ENCODE data around the gene FCF1. TPM values are rescaled to one million over a fixed set of nuclear protein-coding genes. Genes with fewer than 3 reads are reported as not detected.

FCF1 gene
- polyA plus RNA-seq, 1 of the 3 experiments (the other 2 are of a cell fraction), result 42.6 TPM

DNA sequence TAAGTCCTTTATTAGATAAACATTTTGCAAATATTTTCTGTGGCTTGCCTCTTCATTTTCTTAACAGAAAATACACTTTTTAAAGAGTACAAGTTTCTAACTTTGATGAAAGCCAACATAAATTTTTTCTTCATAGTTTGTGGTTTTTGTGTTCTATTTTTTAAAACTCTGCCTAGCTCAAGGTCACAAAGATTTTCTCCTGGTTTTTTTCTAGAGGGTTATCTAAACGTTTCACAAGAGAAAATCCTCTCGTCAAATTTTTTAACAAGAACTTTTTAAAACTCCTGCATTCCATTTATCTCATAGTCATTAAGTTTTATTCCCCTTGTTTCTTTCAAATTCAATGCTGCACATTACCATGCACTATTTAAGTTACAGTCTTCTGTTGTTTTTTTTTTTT lies 8.3 kb upstream of the FCF1 start:
- H3K4me1 ChIP-seq (ENCODE audit: control insufficient read depth in 1 of 2, insufficient read depth in 2 of 2, low read depth in 1 of 2, low read length in 1 of 2), result no peaks in the 10 kb centered on the region
- no peak overlapping the region for H2AFZ ChIP-seq (ENCODE audit: low read depth)
- ChIA-PET POLR2A (no interaction called here), CTCF (interaction anchor here (0.9 kb wide), 1 partner anchor 201 kb away, joined by 3 read pairs; no protein-coding TSS in a partner anchor)
- peaks cover 1 to 24% of the 10 kb centered on the region in 2 experiments for H3K36me3 ChIP-seq (replicated peaks in 1 of 2; ENCODE audit: control insufficient read depth in 1 of 2, insufficient read depth in 2 of 2, low read length in 1 of 2)
- DNase-seq, result no peak
- H3K79me2 ChIP-seq (ENCODE audit: insufficient read depth), result peaks cover 100% of the 10 kb centered on the region
- 79% methylated on average over 2 of the region's 2 CpGs for WGBS (ENCODE audit: low lambda C conversion rate)
- no peak overlapping the region for H3K9ac ChIP-seq
- H3K27ac ChIP-seq (ENCODE audit: low read depth in 2 of 2, low read length in 1 of 2), result no peak overlapping the region
- H3K9me2 ChIP-seq, result no peaks in the 10 kb centered on the region
- H4K20me1 ChIP-seq (ENCODE audit: insufficient read depth), result peaks cover 27% of the 10 kb centered on the region
- TF ChIP-seq POLR2AphosphoS5 (IDR thresholded peaks at IDR 0.05; ENCODE audit: low read depth, low read length), result no peak
- no peak for TF ChIP-seq FOXJ3 (CRISPR knock-in tag; IDR thresholded peaks at IDR 0.05)
- TF ChIP-seq, protein P1, sequence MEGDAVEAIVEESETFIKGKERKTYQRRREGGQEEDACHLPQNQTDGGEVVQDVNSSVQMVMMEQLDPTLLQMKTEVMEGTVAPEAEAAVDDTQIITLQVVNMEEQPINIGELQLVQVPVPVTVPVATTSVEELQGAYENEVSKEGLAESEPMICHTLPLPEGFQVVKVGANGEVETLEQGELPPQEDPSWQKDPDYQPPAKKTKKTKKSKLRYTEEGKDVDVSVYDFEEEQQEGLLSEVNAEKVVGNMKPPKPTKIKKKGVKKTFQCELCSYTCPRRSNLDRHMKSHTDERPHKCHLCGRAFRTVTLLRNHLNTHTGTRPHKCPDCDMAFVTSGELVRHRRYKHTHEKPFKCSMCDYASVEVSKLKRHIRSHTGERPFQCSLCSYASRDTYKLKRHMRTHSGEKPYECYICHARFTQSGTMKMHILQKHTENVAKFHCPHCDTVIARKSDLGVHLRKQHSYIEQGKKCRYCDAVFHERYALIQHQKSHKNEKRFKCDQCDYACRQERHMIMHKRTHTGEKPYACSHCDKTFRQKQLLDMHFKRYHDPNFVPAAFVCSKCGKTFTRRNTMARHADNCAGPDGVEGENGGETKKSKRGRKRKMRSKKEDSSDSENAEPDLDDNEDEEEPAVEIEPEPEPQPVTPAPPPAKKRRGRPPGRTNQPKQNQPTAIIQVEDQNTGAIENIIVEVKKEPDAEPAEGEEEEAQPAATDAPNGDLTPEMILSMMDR (IDR thresholded peaks at IDR 0.05), result no peak
- no peak for TF ChIP-seq TCF12 (IDR thresholded peaks at IDR 0.05)
- no peak for TF ChIP-seq SIN3A (IDR thresholded peaks at IDR 0.05; ENCODE audit: borderline replicate concordance, low read depth, low read length)
- no peak for TF ChIP-seq GABPA (IDR thresholded peaks at IDR 0.05; ENCODE audit: low read depth)
- no peak for TF ChIP-seq TAF1 (IDR thresholded peaks at IDR 0.05; ENCODE audit: borderline replicate concordance, low read depth, low read length)
- no peak for TF ChIP-seq JUND (IDR thresholded peaks at IDR 0.05)
- TF ChIP-seq RXRA (IDR thresholded peaks at IDR 0.05; ENCODE audit: borderline replicate concordance, low read depth), result no peak
- TF ChIP-seq GATA2 (CRISPR knock-in tag; IDR thresholded peaks at IDR 0.05), result no peak
- TF ChIP-seq RAD21 (IDR thresholded peaks at IDR 0.05; ENCODE audit: low read length), result no peak
- TF ChIP-seq, protein P2, sequence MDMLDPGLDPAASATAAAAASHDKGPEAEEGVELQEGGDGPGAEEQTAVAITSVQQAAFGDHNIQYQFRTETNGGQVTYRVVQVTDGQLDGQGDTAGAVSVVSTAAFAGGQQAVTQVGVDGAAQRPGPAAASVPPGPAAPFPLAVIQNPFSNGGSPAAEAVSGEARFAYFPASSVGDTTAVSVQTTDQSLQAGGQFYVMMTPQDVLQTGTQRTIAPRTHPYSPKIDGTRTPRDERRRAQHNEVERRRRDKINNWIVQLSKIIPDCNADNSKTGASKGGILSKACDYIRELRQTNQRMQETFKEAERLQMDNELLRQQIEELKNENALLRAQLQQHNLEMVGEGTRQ (IDR thresholded peaks at IDR 0.05; ENCODE audit: borderline replicate concordance, low read depth, low read length), result no peak
- TF ChIP-seq, protein P3, sequence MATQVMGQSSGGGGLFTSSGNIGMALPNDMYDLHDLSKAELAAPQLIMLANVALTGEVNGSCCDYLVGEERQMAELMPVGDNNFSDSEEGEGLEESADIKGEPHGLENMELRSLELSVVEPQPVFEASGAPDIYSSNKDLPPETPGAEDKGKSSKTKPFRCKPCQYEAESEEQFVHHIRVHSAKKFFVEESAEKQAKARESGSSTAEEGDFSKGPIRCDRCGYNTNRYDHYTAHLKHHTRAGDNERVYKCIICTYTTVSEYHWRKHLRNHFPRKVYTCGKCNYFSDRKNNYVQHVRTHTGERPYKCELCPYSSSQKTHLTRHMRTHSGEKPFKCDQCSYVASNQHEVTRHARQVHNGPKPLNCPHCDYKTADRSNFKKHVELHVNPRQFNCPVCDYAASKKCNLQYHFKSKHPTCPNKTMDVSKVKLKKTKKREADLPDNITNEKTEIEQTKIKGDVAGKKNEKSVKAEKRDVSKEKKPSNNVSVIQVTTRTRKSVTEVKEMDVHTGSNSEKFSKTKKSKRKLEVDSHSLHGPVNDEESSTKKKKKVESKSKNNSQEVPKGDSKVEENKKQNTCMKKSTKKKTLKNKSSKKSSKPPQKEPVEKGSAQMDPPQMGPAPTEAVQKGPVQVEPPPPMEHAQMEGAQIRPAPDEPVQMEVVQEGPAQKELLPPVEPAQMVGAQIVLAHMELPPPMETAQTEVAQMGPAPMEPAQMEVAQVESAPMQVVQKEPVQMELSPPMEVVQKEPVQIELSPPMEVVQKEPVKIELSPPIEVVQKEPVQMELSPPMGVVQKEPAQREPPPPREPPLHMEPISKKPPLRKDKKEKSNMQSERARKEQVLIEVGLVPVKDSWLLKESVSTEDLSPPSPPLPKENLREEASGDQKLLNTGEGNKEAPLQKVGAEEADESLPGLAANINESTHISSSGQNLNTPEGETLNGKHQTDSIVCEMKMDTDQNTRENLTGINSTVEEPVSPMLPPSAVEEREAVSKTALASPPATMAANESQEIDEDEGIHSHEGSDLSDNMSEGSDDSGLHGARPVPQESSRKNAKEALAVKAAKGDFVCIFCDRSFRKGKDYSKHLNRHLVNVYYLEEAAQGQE (IDR thresholded peaks at IDR 0.05; ENCODE audit: low read depth, low read length), result no peak
- TF ChIP-seq ELF1 (IDR thresholded peaks at IDR 0.05), result no peak
- no peak for TF ChIP-seq SMC3 (IDR thresholded peaks at IDR 0.05; ENCODE audit: low read depth, low read length)
- TF ChIP-seq YY1 (IDR thresholded peaks at IDR 0.05; ENCODE audit: low read depth), result no peak
- no peak for TF ChIP-seq MEF2A (IDR thresholded peaks at IDR 0.05; ENCODE audit: borderline replicate concordance, low read depth)
- TF ChIP-seq, protein P4, sequence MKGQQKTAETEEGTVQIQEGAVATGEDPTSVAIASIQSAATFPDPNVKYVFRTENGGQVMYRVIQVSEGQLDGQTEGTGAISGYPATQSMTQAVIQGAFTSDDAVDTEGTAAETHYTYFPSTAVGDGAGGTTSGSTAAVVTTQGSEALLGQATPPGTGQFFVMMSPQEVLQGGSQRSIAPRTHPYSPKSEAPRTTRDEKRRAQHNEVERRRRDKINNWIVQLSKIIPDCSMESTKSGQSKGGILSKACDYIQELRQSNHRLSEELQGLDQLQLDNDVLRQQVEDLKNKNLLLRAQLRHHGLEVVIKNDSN (IDR thresholded peaks at IDR 0.05; ENCODE audit: borderline replicate concordance, low read depth), result no peak
- TF ChIP-seq TEAD4 (IDR thresholded peaks at IDR 0.05; ENCODE audit: borderline replicate concordance, insufficient read depth), result no peak
- TF ChIP-seq CHD2 (IDR thresholded peaks at IDR 0.05; ENCODE audit: low read length, partially characterized antibody), result no peak
- H3K4me2 ChIP-seq, result no peak overlapping the region
- H3K9me3 ChIP-seq, result no peaks in the 10 kb centered on the region
- no peak overlapping the region for H3K4me3 ChIP-seq (ENCODE audit: low read depth in 2 of 2, low read length in 1 of 2)
- H3K27me3 ChIP-seq (ENCODE audit: insufficient read depth), result no peaks in the 10 kb centered on the region
- H3F3A ChIP-seq (replicated peaks; ENCODE audit: insufficient read depth), result peaks cover 14% of the 10 kb centered on the region

Measured in SK-N-SH (cell line).